Cortex of kidney (tissue), 1 donor: ENCODE measurements around the gene ZNF438.
"Not testable (repeated sequence)": the region's sequence is repeated elsewhere in the genome, so short reads cannot be mapped to it uniquely, and the experiment has no call there.

Source experiments
- DNase-seq: peaks from one replicate; lab custom pipeline; 2025; lab: John Stamatoyannopoulos, UW

ZNF438 gene

GRCh38 chr10:31041011-31041410 lies 9.3 kb upstream of the ZNF438 start:
- no peak for DNase-seq

- DNase-seq: not testable (repeated sequence)
Measured at GRCh38 chr10:31039006-31039405, 7.3 kb upstream of the ZNF438 start.

DNA sequence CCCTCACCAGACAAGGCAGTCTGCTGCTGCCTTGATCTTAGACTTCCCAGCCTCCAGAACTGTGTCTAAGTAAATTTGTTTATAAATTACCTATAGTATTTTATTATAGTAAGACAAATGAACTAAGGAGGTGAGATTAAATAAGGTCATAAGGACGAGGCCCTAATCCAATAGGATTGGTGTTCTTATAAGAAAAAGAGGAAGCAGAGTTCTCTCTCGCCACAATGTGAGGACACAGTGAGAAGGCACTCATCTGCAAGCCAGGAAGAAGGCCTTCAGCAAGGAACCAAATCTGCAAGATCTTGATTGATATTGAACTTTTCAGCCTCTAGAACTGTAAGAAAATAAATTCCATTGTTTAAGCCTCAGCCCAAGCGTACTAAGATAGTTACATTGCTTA lies 6.1 kb upstream of the ZNF438 start:
- no peak for DNase-seq

DNA sequence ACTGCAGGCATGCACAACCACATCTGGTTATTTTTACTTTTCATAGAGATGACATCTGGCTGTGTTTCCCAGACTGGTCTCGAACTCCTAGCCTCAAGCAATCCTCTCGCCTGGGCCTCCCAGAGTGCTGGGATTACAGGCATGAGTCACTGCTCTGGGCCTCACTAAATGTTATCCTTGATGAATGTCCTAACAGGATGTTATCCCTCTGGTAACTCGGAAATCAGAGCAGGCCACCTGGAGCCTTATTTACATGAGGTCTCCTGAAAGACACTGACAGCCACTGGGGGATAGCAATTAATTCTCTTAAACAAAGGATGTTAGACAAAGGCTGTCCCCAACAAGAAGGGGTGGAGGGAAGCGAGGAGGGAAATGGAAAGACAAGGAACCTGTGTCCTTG lies 4.5 kb upstream of the ZNF438 start:
- DNase-seq: no peak

GRCh38 chr10:31035266-31035798 lies 3.7 kb upstream of the ZNF438 start:
- DNase-seq: no peak

GRCh38 chr10:31034098-31034909 lies 2.6 kb upstream of the ZNF438 start:
- DNase-seq: no peak

DNA sequence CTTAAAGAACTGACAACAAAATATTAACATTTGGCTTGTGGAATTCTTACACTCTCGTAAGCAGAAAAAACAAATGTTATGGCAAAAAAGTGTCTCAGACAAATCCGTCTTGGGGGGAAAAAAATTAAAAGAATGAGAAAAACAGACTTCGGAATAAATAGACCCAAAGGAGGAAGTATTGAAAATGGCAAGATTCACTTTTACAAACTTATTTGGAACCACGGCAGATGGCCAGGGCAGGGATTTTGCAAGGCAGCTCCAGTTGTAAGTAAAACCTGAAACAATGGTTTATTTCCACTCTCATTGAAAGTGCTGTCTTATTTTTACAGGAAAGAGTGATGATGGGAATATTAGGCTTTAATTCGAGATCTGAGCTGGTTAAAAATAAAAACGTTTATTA lies 1.5 kb upstream of the ZNF438 start:
- no peak for DNase-seq

GRCh38 chr10:31032258-31033132 lies 830 bp upstream of the ZNF438 start:
- DNase-seq: peak; percentile 36

DNA sequence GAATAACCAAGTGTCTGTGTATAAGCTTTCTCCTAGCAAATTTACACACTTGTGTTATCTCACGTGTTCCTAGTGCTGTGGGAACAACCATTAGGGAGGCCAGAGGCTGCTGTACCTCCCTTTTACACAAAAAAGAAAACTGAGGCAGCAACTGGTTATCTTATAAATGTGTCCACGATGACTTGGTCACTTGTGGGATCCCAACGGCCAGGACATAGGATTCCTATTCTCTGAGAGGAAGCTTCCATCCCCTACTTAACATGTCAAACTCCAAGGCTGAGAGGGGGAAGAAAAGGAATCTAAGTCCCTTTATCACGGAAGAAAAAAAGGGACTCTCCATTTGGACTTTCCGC lies 484 bp downstream of the ZNF438 start:
- no peak for DNase-seq

GRCh38 chr10:31030800-31031199 lies 865 bp downstream of the ZNF438 start:
- no peak for DNase-seq

- DNase-seq: no peak
Measured at GRCh38 chr10:31030260-31030659, 1.4 kb downstream of the ZNF438 start.

GRCh38 chr10:31028081-31028480 lies 3.6 kb downstream of the ZNF438 start:
- DNase-seq: no peak

DNA sequence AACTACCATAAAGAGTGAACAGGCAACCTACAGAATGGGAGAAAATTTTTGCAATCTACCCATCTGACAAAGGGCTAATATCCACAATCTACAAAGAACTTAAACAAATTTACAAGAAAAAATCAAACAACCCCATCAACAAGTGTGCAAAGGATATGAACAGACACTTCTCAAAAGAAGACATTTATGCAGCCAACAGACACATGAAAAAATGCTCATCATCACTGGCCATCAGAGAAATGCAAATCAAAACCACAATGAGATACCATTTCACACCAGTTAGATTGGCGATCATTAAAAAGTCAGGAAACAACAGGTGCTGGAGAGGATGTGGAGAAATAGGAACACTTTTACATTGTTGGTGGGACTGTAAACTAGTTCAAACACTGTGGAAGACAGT lies 5.4 kb downstream of the ZNF438 start:
- not testable (repeated sequence) for DNase-seq

DNA sequence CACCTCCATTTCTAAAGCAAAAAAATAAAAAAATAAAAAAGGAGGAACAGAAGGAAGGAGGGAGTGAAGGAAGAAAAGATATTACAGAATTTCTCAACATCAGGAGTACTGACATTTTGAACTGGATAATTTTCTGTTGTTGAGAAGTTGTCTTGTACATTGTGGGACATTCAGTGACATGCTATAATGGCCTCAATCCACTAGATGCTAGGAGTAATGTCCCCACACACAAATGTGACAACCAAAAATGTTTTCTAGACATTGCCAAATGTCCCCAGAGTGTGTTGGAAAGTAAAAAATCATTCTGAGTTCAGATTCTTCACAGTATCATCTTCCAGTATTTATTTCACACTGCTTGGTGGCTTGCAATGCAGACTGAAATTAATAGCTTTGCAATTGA lies 6.5 kb downstream of the ZNF438 start:
- no peak for DNase-seq

GRCh38 chr10:31023558-31023957 lies 8.1 kb downstream of the ZNF438 start:
- no peak for DNase-seq

- DNase-seq: no peak
Measured at GRCh38 chr10:31020209-31020608, 11.5 kb downstream of the ZNF438 start.

GRCh38 chr10:31018962-31019361 lies 12.7 kb downstream of the ZNF438 start:
- no peak for DNase-seq

GRCh38 chr10:31018356-31018750 lies 13.3 kb downstream of the ZNF438 start:
- DNase-seq: no peak

GRCh38 chr10:31017534-31018355 lies 13.9 kb downstream of the ZNF438 start:
- DNase-seq: no peak

GRCh38 chr10:31014161-31014875 lies 17.3 kb downstream of the ZNF438 start:
- no peak for DNase-seq

DNA sequence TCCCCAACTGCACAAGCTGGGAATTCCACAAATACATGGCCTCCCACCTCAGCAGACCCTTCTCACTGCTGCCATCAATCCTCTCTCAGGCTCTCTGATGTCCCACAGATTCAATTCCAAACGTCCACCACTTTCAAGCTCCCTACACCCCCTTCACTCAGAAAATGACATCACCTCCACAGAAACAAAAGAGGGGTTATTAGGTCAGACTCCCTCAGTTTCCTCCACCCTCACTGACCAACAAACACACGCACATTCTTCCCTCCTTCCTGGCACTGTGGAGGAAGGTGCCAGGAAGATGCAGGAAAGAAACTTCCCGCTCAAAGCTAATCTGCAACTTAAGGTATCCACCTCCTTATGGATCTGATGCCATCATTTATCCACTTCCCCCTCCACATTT lies 18.3 kb downstream of the ZNF438 start:
- DNase-seq: no peak

GRCh38 chr10:31011665-31012022 lies 20.0 kb downstream of the ZNF438 start:
- no peak for DNase-seq
